SH-SY5Y (cell line): Measurements from ENCODE around the gene MUC3A.

Experiments used
- GATA2 ChIP-seq: IDR thresholded peaks from 2 replicates; pipeline ENCODE4 v1.6.1; 2011; ENCODE audit warnings: mild to moderate bottlenecking, low read depth, low read length
- GATA3 ChIP-seq: IDR thresholded peaks from 2 replicates; pipeline ENCODE4 v1.6.1; 2011; ENCODE audit warnings: low read depth, mild to moderate bottlenecking, low read length, moderate library complexity

- TF ChIP-seq GATA2 (no peak), GATA3 (no peak)
Observed at GRCh38 chr7:100908512-100908911, 40.8 kb upstream of the MUC3A start.
